ENCODE results near the gene NT5DC3. TPM values are rescaled to one million over a fixed set of nuclear protein-coding genes. Genes with fewer than 3 reads are reported as not detected.

The NT5DC3 gene
- total RNA-seq, 1 donor from 2014 or later, result 3.3 TPM

GRCh38 chr12:103731539-103731938 lies 109.5 kb downstream of the NT5DC3 start:
- DNase-seq (no peak), ATAC-seq (no peak)
- intact Hi-C loops (cut with micrococcal nuclease), result no loop called here

GRCh38 chr12:103729499-103729898 lies 111.5 kb downstream of the NT5DC3 start:
- intact Hi-C loops (cut with micrococcal nuclease), result no loop called here
- no peak for DNase-seq

GRCh38 chr12:103728323-103728722 lies 112.7 kb downstream of the NT5DC3 start:
- DNase-seq (no peak), ATAC-seq (no peak)
- intact Hi-C loops (cut with micrococcal nuclease), result no loop called here

More at GRCh38 chr12:103729499-103729898, 111.5 kb downstream of the NT5DC3 start:
- no peak for ATAC-seq

- ATAC-seq, result no peak
- DNase-seq, result no peak
- intact Hi-C loops (cut with micrococcal nuclease), result no loop called here
Observed at GRCh38 chr12:103727638-103728037, 113.4 kb downstream of the NT5DC3 start.

GRCh38 chr12:103725398-103725797 lies 115.6 kb downstream of the NT5DC3 start:
- DNase-seq, result no peak
- intact Hi-C loops (cut with micrococcal nuclease), result no loop called here
- ATAC-seq, result no peak

Other genes starting within 250 kb of the NT5DC3 start
- gene HSP90B1, start 89.2 kb upstream of the NT5DC3 start, total RNA-seq, result 350 TPM
- 11.2 TPM for gene TDG, start 124.6 kb upstream of the NT5DC3 start, total RNA-seq
- gene GLT8D2, start 209.0 kb upstream of the NT5DC3 start, total RNA-seq, result 6.0 TPM
- 9.4 TPM for gene HCFC2, start 223.3 kb upstream of the NT5DC3 start, total RNA-seq

Measured in left ventricle myocardium superior (tissue), 1 donor.